ENCODE measurements around the gene ADD3. TPM values are rescaled to one million over a fixed set of nuclear protein-coding genes. Genes with fewer than 3 reads are reported as not detected.

Gene ADD3
- polyA plus RNA-seq, 3 donors, result 94.8 to 126 (median 111) TPM

DNA sequence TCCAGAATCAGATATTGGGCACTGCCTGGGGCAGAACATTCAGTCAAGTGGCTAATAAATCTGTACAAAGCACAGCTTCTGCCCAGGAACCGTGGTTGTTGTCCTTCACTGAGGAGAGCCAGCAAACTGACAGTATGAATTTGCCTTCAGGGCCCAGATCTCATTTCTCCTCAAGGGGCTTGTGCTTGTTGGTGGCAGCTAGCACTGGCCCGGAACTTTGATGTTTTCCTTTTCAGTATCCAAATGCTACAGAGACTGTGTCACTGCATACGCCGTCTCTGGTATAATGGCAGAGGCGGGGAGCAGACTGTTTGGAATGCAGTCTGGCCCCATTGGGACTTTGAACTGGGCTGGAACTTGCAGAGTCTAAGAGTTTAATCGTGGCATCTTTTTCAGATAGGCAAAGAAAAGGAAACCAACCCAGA, 30.4 kb upstream of the ADD3 start:
- Histone ChIP-seq H3K36me3 (replicated peaks in 1 of 2; ENCODE audit: control insufficient read depth in 1 of 2, insufficient read depth in 2 of 2, low read length in 2 of 2) (no peaks in the 10 kb centered on the region), H4K20me1 (ENCODE audit: insufficient read depth, low read length) (no peaks in the 10 kb centered on the region), H3K27ac (ENCODE audit: low read depth in 1 of 2, low read length in 2 of 2) (no peak overlapping the region), H3K9me3 (replicated peaks in 1 of 2; ENCODE audit: control insufficient read depth in 1 of 2, insufficient read depth in 1 of 2, low read length in 2 of 2) (no peaks in the 10 kb centered on the region), H3K27me3 (ENCODE audit: control insufficient read depth in 2 of 2, insufficient read depth in 2 of 2, low read length in 2 of 2) (no peaks in the 10 kb centered on the region), H2AFZ (ENCODE audit: insufficient read depth, low read depth, low read length, poor library complexity, severe bottlenecking) (no peak overlapping the region), H3K4me2 (replicated peaks; ENCODE audit: extremely low read depth, low read length, poor library complexity, severe bottlenecking) (no peak overlapping the region), H3K9ac (ENCODE audit: insufficient read depth, low read length, poor library complexity, severe bottlenecking) (no peak overlapping the region), H3K79me2 (ENCODE audit: insufficient read depth, low read length) (no peaks in the 10 kb centered on the region), H3K4me1 (ENCODE audit: control insufficient read depth in 1 of 2, insufficient read depth in 2 of 2, low read length in 2 of 2) (peaks cover 0 to 5% of the 10 kb centered on the region in 2 donors), H3K4me3 (replicated peaks in 1 of 3; ENCODE audit: low read depth in 2 of 3, low read length in 3 of 3) (no peak overlapping the region)
- Mint-ChIP-seq H3K9me3 (no peaks in the 10 kb centered on the region), H3K36me3 (no peaks in the 10 kb centered on the region), H3K4me1 (peaks cover 7% of the 10 kb centered on the region), H3K27me3 (ENCODE audit: low read depth in 3 of 3) (peaks cover 0 to 2% (median 1%) of the 10 kb centered on the region in 3 donors), H3K4me3 (no peak overlapping the region), H3K27ac (peak overlapping the region in 1 of 7 donors; percentile 5)
- intact Hi-C loops (cut with micrococcal nuclease), result no loop called here
- TF ChIP-seq, protein P1, sequence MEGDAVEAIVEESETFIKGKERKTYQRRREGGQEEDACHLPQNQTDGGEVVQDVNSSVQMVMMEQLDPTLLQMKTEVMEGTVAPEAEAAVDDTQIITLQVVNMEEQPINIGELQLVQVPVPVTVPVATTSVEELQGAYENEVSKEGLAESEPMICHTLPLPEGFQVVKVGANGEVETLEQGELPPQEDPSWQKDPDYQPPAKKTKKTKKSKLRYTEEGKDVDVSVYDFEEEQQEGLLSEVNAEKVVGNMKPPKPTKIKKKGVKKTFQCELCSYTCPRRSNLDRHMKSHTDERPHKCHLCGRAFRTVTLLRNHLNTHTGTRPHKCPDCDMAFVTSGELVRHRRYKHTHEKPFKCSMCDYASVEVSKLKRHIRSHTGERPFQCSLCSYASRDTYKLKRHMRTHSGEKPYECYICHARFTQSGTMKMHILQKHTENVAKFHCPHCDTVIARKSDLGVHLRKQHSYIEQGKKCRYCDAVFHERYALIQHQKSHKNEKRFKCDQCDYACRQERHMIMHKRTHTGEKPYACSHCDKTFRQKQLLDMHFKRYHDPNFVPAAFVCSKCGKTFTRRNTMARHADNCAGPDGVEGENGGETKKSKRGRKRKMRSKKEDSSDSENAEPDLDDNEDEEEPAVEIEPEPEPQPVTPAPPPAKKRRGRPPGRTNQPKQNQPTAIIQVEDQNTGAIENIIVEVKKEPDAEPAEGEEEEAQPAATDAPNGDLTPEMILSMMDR (IDR thresholded peaks at IDR 0.05), result no peak
- 98% methylated on average over 6 of the region's 6 CpGs for WGBS (ENCODE audit: insufficient coverage)
- no peak for DNase-seq

DNA sequence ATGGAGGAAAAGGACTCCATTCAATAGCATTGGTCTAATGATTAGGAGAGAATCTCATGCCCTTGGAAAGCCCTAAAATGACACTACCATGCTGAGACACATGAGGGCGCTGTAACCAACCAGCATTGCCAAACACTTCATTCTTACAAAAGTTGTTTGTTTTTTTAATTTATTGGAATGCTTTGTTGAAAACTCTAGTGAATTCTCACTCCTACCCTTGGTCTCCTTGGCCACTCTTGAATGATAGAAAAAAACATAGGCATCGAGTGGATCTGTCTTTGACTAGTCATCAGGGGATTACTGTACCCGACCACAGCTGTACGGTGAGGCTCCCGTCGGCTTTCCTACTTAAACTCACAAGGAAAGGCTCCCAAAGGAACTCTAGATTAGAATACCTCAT, 29.3 kb upstream of the ADD3 start:
- Histone ChIP-seq H3K79me2 (ENCODE audit: insufficient read depth, low read length) (no peaks in the 10 kb centered on the region), H3K9ac (ENCODE audit: insufficient read depth, low read length, poor library complexity, severe bottlenecking) (no peak overlapping the region), H3K27ac (ENCODE audit: low read depth in 1 of 2, low read length in 2 of 2) (no peak overlapping the region), H3K4me1 (ENCODE audit: control insufficient read depth in 1 of 2, insufficient read depth in 2 of 2, low read length in 2 of 2) (peaks cover 0 to 5% of the 10 kb centered on the region in 2 donors), H3K27me3 (ENCODE audit: control insufficient read depth in 2 of 2, insufficient read depth in 2 of 2, low read length in 2 of 2) (no peaks in the 10 kb centered on the region), H4K20me1 (ENCODE audit: insufficient read depth, low read length) (no peaks in the 10 kb centered on the region), H3K4me3 (replicated peaks in 1 of 3; ENCODE audit: low read depth in 2 of 3, low read length in 3 of 3) (no peak overlapping the region), H2AFZ (ENCODE audit: insufficient read depth, low read depth, low read length, poor library complexity, severe bottlenecking) (no peak overlapping the region), H3K9me3 (replicated peaks in 1 of 2; ENCODE audit: control insufficient read depth in 1 of 2, insufficient read depth in 1 of 2, low read length in 2 of 2) (no peaks in the 10 kb centered on the region), H3K4me2 (replicated peaks; ENCODE audit: extremely low read depth, low read length, poor library complexity, severe bottlenecking) (no peak overlapping the region), H3K36me3 (replicated peaks in 1 of 2; ENCODE audit: control insufficient read depth in 1 of 2, insufficient read depth in 2 of 2, low read length in 2 of 2) (no peaks in the 10 kb centered on the region)
- peak overlapping the region in 2 of 7 donors; percentile 20 to 22 for H3K27ac Mint-ChIP-seq
- H3K4me1 Mint-ChIP-seq, result peaks cover 7% of the 10 kb centered on the region
- TF ChIP-seq, protein P1 (IDR thresholded peaks at IDR 0.05), result peak; percentile 95
- no peaks in the 10 kb centered on the region for H3K9me3 Mint-ChIP-seq
- intact Hi-C loops (cut with micrococcal nuclease), result no loop called here
- no peak overlapping the region for H3K4me3 Mint-ChIP-seq
- no peaks in the 10 kb centered on the region for H3K36me3 Mint-ChIP-seq
- H3K27me3 Mint-ChIP-seq (ENCODE audit: low read depth in 3 of 3), result peaks cover 0 to 2% (median 0%) of the 10 kb centered on the region in 3 donors
- WGBS (ENCODE audit: insufficient coverage), result no CpG with 5 or more reads among the region's 6 CpGs
- DNase-seq, result peak; percentile 42 to 54 (median 43)

All from CD14-positive monocyte (primary cell).